LNCAP (cell line): Measurements from ENCODE around the gene SLC30A2.

Experiments used
- TF ChIP-seq, protein P1 (sequence below): fragments of 450-650 bp; IDR thresholded peaks from 2 replicates; pipeline ENCODE4 v1.5.1; 2017; ENCODE audit warnings: mild to moderate bottlenecking

SLC30A2 gene

DNA sequence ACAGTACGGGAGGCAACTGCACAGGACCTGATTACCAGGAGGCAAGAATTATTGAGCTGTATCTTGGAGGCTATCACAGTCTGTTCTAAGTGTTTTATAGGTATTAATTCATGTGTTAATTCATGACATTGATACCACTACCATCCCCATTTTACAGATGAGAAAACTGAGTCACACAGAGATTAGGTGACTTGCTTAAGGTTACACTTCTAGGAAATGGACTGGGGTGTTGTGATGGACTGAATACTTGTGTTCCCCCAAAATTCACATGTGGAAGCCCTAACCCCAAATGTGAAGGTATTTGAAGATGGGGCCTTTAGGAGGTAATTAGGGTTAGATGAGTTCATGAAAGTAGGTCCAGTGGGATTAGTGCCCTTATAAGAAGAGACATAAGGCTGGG, 31.6 kb upstream of the SLC30A2 start:
- TF ChIP-seq, protein P1, sequence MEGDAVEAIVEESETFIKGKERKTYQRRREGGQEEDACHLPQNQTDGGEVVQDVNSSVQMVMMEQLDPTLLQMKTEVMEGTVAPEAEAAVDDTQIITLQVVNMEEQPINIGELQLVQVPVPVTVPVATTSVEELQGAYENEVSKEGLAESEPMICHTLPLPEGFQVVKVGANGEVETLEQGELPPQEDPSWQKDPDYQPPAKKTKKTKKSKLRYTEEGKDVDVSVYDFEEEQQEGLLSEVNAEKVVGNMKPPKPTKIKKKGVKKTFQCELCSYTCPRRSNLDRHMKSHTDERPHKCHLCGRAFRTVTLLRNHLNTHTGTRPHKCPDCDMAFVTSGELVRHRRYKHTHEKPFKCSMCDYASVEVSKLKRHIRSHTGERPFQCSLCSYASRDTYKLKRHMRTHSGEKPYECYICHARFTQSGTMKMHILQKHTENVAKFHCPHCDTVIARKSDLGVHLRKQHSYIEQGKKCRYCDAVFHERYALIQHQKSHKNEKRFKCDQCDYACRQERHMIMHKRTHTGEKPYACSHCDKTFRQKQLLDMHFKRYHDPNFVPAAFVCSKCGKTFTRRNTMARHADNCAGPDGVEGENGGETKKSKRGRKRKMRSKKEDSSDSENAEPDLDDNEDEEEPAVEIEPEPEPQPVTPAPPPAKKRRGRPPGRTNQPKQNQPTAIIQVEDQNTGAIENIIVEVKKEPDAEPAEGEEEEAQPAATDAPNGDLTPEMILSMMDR: no peak

DNA sequence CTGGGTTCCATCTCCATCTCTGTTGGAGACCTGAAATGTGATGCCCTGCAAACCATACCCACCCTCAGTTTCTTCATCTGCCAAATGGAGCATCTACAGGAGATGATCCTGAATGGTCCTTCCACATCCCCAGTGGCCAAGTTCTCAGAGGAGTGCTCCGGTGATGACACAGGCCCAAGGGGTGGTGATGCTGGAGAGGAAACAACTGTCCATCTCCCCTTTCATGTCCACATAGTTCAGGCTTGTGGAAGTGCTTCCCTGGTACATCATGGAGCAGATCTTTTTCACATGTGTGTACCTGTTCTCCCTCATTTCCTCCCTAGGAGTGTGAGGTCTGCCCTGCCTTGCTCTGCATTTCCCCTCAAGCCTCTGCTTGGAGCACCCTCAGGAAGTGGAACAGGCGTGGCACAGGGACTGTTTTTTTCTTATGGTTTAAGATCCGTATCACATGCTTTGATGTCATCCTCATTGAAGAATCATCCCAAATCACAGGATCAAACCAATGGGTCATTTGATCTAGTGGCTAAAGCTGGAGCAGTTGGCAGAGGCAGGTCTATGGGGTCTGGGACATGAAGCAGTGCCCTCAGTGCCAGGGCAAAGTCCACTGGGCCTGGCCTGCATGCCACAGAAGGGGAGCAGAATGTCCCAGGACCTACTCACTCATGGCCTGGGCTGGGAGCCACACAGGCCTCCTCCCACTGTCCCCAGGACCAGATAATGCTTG, 29.7 kb upstream of the SLC30A2 start:
- TF ChIP-seq, protein P1: no peak

DNA sequence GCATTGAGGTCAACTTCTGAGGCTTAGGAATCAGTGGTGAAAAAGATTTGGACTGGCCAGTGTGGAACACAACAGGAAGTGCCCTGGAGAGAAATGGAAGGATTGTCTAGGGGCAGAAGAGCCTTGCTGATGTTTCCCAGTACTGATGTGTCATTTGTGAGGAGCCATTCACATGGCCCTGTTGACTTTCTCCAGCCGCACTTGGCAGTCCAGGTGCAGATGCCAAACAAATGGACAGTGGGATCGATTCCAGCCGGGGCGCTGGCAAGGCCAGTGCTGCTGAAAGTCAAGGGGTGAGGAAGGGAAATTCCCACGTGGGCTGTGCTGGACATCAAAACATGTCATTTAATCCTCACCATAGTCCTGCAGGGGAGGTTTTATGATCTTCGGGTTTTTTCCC, 26.4 kb upstream of the SLC30A2 start:
- TF ChIP-seq, protein P1: no peak

DNA sequence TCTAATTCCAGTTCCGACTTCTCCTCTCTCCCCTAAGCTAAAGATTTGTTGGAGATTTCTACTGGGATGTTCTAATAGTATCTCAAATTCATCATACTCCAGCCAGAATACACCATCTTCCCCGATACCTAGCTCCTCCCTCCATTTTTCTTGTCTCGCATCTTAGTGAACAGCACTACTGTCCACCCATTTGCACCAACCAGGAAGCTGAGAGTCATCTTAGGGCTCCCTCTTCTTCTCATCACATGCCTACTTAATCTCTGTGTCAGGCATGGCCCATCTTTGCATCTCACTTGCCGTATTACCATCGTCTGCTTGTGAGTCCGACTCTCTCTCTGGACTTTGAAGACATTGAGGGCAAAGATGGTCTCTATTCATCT, 25.0 kb upstream of the SLC30A2 start:
- TF ChIP-seq, protein P1: no peak

DNA sequence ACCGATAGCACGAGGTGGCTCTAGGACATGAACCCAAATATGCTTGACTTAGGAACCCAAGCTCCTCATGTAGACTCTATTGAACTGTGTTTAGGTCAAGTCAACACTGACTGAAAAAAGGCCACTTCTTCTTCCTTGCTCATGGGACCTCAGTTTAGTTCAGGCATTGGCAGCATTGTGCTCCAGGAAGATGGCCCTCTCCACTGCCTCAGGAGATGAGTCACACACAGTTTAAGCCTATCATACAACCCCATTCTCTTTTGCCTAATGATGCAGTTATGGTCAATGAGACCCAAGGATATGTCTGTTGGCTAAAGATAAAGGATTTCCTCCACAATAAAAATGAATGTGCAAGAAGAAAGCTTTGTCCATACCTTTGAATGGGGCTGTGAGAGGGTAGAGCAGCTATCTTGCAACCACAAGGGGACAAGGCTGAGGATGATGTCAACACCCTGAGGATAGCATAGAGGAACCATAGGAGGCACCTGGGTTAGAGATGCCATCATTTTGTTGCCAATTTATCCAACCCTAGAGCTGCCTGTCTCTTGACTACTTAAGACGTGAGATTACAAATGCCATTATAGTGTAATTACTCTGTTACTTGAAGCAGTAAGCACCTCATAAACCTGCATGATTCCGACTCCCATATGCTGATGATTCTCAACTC, 24.5 kb upstream of the SLC30A2 start:
- TF ChIP-seq, protein P1: no peak

DNA sequence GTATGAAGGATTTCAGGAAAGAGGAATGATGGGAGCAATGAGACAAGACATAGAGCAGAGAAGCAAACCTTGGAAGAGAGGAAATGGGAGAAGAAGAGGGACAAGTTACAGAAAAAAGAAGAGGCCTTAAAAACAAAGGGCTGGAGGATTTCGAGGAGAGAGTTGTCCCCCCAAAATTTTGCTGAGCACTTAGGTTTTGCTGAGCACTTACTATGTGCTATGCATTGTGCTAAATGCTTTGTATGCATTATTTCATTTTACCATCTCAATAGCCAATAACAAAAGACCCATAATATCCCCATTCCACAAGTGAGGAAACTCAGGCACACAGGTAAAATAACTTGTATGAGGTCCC, 24.0 kb upstream of the SLC30A2 start:
- TF ChIP-seq, protein P1: no peak

DNA sequence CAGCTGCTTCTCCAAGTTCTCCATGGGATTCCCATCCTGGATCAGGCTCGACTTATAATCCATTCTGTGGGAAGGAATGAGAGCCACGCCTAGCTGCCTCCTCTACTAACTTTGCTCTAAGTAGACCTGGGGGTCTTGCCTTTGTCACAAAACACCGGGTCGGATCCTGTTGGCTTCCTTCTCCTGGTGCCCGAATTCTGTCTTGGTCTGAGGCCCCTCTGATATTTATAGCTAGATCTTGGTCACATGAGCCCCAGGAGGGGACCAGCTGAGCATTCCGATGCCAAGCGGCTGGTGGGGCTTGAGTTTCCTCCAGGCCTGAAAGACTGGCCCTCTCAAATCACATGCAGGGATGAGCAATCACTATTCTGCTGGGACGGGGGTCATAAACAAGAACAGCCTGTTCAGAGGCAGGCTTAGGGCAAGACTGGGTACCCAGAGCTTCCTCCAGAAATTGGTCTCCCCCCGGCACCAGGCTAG, 21.6 kb upstream of the SLC30A2 start, which contains the start of gene TRIM63:
TSS of gene TRIM63 (minus strand) at position 199 of the 480 bp plus-strand sequence. CDS start at position 63, 136 bp downstream.
- TF ChIP-seq, protein P1: no peak
